ENCODE data around the gene ACRV1. TPM values are rescaled to one million over a fixed set of nuclear protein-coding genes. Genes with fewer than 3 reads are reported as not detected.

The ACRV1 gene
- polyA plus RNA-seq, 1 of the 3 experiments (the other 2 are of a cell fraction), result not detected

- no peak for DNase-seq
- Histone ChIP-seq H2AFZ (ENCODE audit: low read depth) (no peak overlapping the region), H3K4me1 (ENCODE audit: control insufficient read depth in 1 of 2, insufficient read depth in 2 of 2, low read depth in 1 of 2, low read length in 1 of 2) (no peaks in the 10 kb centered on the region), H4K20me1 (ENCODE audit: insufficient read depth) (no peaks in the 10 kb centered on the region), H3K9ac (no peak overlapping the region), H3K36me3 (replicated peaks in 1 of 2; ENCODE audit: control insufficient read depth in 1 of 2, insufficient read depth in 2 of 2, low read length in 1 of 2) (no peaks in the 10 kb centered on the region), H3K9me3 (no peaks in the 10 kb centered on the region), H3F3A (replicated peaks; ENCODE audit: insufficient read depth) (no peaks in the 10 kb centered on the region), H3K79me2 (ENCODE audit: insufficient read depth) (no peaks in the 10 kb centered on the region), H3K4me2 (no peak overlapping the region), H3K27ac (ENCODE audit: low read depth in 2 of 2, low read length in 1 of 2) (no peak overlapping the region), H3K9me2 (no peaks in the 10 kb centered on the region), H3K4me3 (ENCODE audit: low read depth in 2 of 2, low read length in 1 of 2) (no peak overlapping the region), H3K27me3 (ENCODE audit: insufficient read depth) (peaks cover 9% of the 10 kb centered on the region; the same call in 1 of the 2 replicates)
- POLR2A ChIA-PET, result no interaction called here
- 41% methylated on average over 4 of the region's 5 CpGs for WGBS (ENCODE audit: low lambda C conversion rate)
- TF ChIP-seq SIN3A (IDR thresholded peaks at IDR 0.05; ENCODE audit: borderline replicate concordance, low read depth, low read length) (no peak), MAX (IDR thresholded peaks at IDR 0.05; ENCODE audit: low read depth) (no peak), PBX3 (IDR thresholded peaks at IDR 0.05) (no peak), RCOR1 (IDR thresholded peaks at IDR 0.05; ENCODE audit: low read length) (no peak), GATA2 (CRISPR knock-in tag; IDR thresholded peaks at IDR 0.05) (no peak), MXI1 (IDR thresholded peaks at IDR 0.05; ENCODE audit: low read depth, low read length) (no peak), JUND (IDR thresholded peaks at IDR 0.05) (no peak), ELF1 (IDR thresholded peaks at IDR 0.05) (no peak), GABPA (IDR thresholded peaks at IDR 0.05; ENCODE audit: low read depth) (no peak), TEAD4 (IDR thresholded peaks at IDR 0.05; ENCODE audit: borderline replicate concordance, insufficient read depth) (no peak), USF1 (IDR thresholded peaks at IDR 0.05; ENCODE audit: borderline replicate concordance, low read depth) (no peak), CHD2 (IDR thresholded peaks at IDR 0.05; ENCODE audit: low read length, partially characterized antibody) (no peak)
- CTCF ChIA-PET, result no interaction called here
Observed at GRCh38 chr11:125692887-125693286, 12.2 kb upstream of the ACRV1 start.

- Histone ChIP-seq H3K9ac (no peak overlapping the region), H3K4me2 (no peak overlapping the region), H3K27ac (ENCODE audit: low read depth in 2 of 2, low read length in 1 of 2) (no peak overlapping the region), H3K4me1 (ENCODE audit: control insufficient read depth in 1 of 2, insufficient read depth in 2 of 2, low read depth in 1 of 2, low read length in 1 of 2) (no peaks in the 10 kb centered on the region), H4K20me1 (ENCODE audit: insufficient read depth) (no peaks in the 10 kb centered on the region), H3F3A (replicated peaks; ENCODE audit: insufficient read depth) (no peaks in the 10 kb centered on the region), H3K79me2 (ENCODE audit: insufficient read depth) (no peaks in the 10 kb centered on the region), H3K27me3 (ENCODE audit: insufficient read depth) (no peaks in the 10 kb centered on the region), H3K9me3 (no peaks in the 10 kb centered on the region), H2AFZ (ENCODE audit: low read depth) (no peak overlapping the region), H3K4me3 (ENCODE audit: low read depth in 2 of 2, low read length in 1 of 2) (no peak overlapping the region), H3K9me2 (no peaks in the 10 kb centered on the region), H3K36me3 (replicated peaks in 1 of 2; ENCODE audit: control insufficient read depth in 1 of 2, insufficient read depth in 2 of 2, low read length in 1 of 2) (no peaks in the 10 kb centered on the region)
- POLR2A ChIA-PET, result no interaction called here
- WGBS (ENCODE audit: low lambda C conversion rate), result 100% methylated on average over 1 of the region's 2 CpGs
- TF ChIP-seq NFIC (IDR thresholded peaks at IDR 0.05; ENCODE audit: borderline replicate concordance) (no peak), CTCF (IDR thresholded peaks at IDR 0.05) (no peak), MEF2A (IDR thresholded peaks at IDR 0.05; ENCODE audit: borderline replicate concordance, low read depth) (no peak), MXI1 (IDR thresholded peaks at IDR 0.05; ENCODE audit: low read depth, low read length) (no peak), EZH2phosphoT487 (IDR thresholded peaks at IDR 0.05; ENCODE audit: borderline replicate concordance, low read depth) (no peak), NRF1 (IDR thresholded peaks at IDR 0.05; ENCODE audit: low read depth, low read length) (no peak), YY1 (IDR thresholded peaks at IDR 0.05; ENCODE audit: low read depth) (no peak), ZBTB33 (IDR thresholded peaks at IDR 0.05; ENCODE audit: borderline replicate concordance, low read depth) (no peak), USF2 (IDR thresholded peaks at IDR 0.05; ENCODE audit: borderline replicate concordance, low read depth, low read length) (no peak), JUND (IDR thresholded peaks at IDR 0.05) (no peak), RAD21 (IDR thresholded peaks at IDR 0.05; ENCODE audit: low read length) (no peak)
- CTCF ChIA-PET, result interaction anchor here (1.9 kb wide), 1 partner anchor 13 kb away, joined by 7 read pairs; no protein-coding TSS in a partner anchor
- DNase-seq, result no peak
Observed at GRCh38 chr11:125690006-125690405, 9.4 kb upstream of the ACRV1 start.

Data from SK-N-SH (cell line).